H1 (cell line): ENCODE data around the gene MBD4. TPM values are rescaled to one million over a fixed set of nuclear protein-coding genes. Genes with fewer than 3 reads are reported as not detected.

Source experiments
- CHD1 ChIP-seq: IDR thresholded peaks from 2 replicates; pipeline ENCODE4 v1.6.1; 2012; ENCODE audit warnings: low read depth, low read length, improper control_type of control experiment
- CHD7 ChIP-seq: fragments of 300-600 bp; sonication (generic); IDR thresholded peaks from 2 replicates; pipeline ENCODE4 v1.7.1; 2012; ENCODE audit warnings: low read length, moderate library complexity, mild to moderate bottlenecking, inconsistent platforms; ENCODE audit not compliant: insufficient replicate concordance
- RAD21 ChIP-seq, 2 experiments: IDR thresholded peaks in 1 of 2; conservative IDR thresholded peaks in 1 of 2; 2 replicates each; pipeline ENCODE4 v1.6.1; 2011; ENCODE audit warnings: low read depth in 2 of 2, low read length in 2 of 2, improper control_type of control experiment in 1 of 2, inconsistent platforms in 1 of 2, mild to moderate bottlenecking in 1 of 2, moderate library complexity in 1 of 2
- SRF ChIP-seq: IDR thresholded peaks from 2 replicates; pipeline ENCODE4 v1.6.1; 2011; ENCODE audit warnings: mild to moderate bottlenecking, low read depth, low read length, moderate library complexity
- polyA plus RNA-seq, 7 experiments: library from polyadenylated mRNA; depleted of rRNA in 3 of 7; stranded (reverse) in 5 of 7; unstranded in 2 of 7; fragments of >200 nt in 5 of 7; fragments of 200-250 nt in 2 of 7; gene quantifications; 1 replicate in 5 of 7; 2 replicates in 1 of 7; 4 replicates in 1 of 7; pipeline versions ENCODE4 v1.2.1 to v1.2.3, GENCODE V29; 2011 to 2013; ENCODE audit warnings: missing spikeins in 2 of 7, mixed read lengths in 2 of 7
- total RNA-seq: library from RNA; stranded (reverse); fragmentation: NEBNext Ultra II Directional; extraction: Animal tissue kit (Norgen Biotek cat#: 25700); gene quantifications from 2 replicates; pipeline ENCODE4 v1.2.1, GENCODE V29; 2021

MBD4 gene
- total and polyA plus RNA-seq, 2 of the 8 experiments (the other 6 are each of a cell fraction or from before 2014, with no cell fraction given): 11.2 to 35.8 TPM

- TF ChIP-seq CHD7 (no peak), CHD1 (no peak), RAD21 (IDR thresholded peaks at IDR 0.05 in 1 of 2, conservative IDR thresholded peaks at IDR 0.05 in 1 of 2; ENCODE audit: low read depth in 2 of 2, low read length in 2 of 2) (no peak), SRF (no peak)
These were observed 4.4 kb downstream of the MBD4 start (continued) for GRCh38 chr3:129435367-129435766.
